Stimulated activated CD4-positive, alpha-beta T cell treated with anti-CD3 and anti-CD28 coated beads, TNF-alpha, amount 100 ng/mL, for 4 hours (primary cell): ENCODE results near the gene RRP15.

Experiments used
- DNase-seq, 3 experiments: peaks; one replicate each; pipeline ENCODE4 v3.0.0-alpha.2; 2020; ENCODE audit warnings: low read depth in 3 of 3

The RRP15 gene, protein sequence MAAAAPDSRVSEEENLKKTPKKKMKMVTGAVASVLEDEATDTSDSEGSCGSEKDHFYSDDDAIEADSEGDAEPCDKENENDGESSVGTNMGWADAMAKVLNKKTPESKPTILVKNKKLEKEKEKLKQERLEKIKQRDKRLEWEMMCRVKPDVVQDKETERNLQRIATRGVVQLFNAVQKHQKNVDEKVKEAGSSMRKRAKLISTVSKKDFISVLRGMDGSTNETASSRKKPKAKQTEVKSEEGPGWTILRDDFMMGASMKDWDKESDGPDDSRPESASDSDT

DNA sequence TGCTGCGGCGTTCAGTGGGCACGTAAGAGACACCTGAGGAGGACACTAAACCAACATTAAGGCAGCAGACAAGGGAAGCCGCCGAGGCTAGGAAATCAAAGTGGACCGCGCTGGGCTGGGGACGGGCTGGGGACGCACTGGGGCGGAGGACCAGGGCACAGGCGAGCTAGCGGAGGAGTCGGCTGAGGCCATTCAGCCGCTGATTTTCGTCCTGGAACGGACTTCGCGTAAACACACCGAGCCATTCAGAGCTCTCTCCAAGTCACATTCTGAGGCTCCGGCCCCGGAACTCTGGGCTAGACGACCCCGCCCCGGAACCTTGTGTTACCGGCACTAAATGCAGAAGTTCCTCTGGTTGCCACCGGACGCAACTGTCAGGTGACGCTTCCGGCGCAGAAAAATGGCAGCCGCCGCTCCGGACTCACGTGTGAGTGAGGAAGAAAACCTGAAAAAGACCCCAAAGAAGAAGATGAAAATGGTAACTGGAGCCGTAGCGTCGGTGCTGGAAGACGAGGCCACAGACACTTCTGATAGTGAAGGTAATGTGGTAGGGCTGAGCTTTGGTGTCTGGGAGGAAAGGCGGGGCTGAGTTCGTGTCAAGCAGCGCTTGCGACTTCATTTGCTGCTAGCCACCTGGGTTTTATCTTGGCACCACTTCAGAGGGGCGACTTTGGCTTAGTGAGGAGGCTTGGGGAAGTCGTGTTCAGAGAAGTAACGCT is at the start of gene RRP15:
TSS of gene RRP15 (plus strand) at position 377 of the 719 bp plus-strand sequence. CDS start at position 401, 24 bp downstream.
- DNase-seq, result peak; percentile 75 to 78 (median 77)

- no peak for DNase-seq
Observed at GRCh38 chr1:218242171-218242570, 42.9 kb upstream of the RRP15 start.

GRCh38 chr1:218247339-218247738 is 37.8 kb upstream of the RRP15 start:
- DNase-seq, result no peak

DNA sequence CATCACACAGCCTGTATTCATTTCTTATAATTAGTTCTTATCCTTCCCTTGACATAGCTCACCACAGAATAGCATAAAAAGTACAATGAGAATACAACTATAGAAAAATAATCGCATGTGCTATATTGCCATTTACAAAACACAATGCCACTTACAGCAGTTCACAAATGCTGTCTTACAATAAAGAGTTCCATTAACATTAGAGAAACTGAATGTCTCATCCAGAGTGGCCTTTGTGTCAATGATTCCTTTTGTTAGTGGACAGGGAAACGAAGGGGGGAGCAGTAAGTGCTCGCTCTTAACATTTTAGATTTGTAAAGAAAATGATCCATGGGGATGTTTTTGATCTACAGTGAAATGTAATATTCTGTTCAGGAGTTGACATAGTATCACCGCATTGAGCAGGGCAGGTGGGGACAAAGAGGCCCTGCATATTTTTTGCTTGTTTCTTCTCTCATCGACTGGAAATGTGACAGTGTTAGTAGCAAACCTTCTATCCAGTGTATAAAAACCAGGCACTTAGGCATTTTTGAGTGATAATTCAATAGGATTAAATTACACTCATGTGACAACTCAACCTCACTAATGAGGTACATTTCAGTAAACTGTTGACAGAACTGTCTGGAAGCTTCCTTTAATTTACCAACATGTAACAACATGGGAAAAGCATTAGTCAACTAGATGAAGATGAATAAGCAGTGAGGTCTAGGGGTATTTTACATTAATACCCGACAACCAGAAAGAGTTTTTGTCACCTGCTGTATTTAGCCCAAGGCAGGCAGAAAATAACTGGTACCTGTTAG is 35.6 kb upstream of the RRP15 start:
- no peak for DNase-seq

DNA sequence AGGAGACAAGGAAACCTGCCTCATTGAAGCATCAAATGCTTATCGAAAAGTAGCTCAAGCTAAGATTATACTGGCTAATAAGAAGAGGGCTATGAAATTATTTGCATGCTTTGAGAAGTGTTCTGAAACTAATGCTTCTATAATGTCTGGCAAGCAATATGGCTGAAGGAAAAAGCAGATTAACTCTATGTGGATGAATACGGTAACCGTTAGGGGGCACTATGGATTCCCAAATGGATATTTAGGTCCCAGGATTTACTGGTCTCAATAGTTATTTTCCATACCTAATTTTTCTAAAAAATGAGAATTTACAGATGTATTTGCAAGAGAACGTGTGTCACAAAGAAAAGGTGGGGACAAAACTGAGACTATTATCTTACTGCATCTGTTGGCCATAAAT is 34.6 kb upstream of the RRP15 start:
- no peak for DNase-seq

DNA sequence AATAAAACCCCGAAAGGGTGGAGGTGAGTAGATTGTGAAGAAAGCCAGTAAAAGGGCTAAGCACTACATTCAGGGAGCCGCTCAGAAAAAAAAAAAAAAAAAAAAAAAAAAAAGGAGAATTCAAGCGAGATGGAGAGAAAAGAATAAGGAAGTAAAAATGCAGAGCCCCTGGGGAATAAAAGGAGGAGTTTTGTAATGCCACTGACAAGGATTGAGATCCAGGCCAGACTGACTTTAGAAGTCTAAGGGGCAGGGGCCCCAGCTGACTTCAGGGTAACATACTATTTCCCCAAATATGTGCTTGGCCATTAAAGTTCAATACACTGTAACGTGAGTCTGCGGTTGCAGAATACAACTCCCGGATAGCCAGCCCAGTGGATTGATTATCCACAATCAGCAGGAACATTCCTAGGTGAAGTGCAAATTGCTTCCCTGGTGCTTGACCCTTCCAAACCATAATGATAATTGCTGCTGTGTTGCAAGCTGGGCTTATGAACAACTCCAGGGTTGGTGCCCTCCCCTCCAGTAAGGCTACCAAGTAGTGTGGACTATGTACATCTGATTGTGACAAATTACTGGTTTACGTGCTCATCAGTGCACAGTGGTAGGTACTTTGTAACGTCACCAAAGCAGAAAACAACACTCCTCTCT is 30.7 kb upstream of the RRP15 start:
- no peak for DNase-seq

DNA sequence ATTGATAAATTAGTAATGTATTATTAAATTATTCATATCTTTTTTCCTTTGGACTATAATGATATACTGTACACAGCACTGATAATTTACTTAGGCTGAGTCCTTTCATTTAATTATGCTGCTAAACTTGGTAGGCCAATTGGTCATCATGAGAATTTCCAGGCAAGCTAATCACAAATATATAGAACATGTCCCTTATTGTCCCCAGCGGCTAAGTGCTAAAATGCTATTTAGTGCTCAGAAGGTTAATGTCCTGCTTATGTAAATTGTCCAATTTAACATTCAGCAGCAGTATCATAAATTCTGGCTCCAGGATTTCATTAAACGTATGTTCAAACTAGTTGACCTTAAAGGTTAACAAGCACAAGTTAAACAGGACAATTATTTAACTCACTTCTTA is 30.0 kb upstream of the RRP15 start:
- no peak for DNase-seq

- no peak for DNase-seq
Observed at GRCh38 chr1:218257371-218257770, 27.7 kb upstream of the RRP15 start.

DNA sequence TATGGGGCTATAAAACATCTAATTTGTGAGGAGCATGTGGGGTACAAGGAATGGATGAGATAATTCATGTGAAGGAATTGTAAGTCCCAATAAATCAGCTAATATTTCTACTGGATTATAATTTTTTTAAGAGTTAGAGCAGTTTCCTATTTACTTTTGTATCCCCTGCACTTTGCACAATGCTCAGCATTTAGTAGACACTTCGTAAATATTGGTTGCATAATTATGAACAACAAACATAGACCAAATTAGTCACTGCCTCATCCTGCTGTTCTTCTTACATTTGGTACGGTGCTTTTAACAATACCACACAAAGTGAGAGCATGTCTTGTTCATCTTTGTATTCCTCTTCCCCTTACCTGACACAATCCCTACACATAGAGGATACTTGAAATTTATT is 27.1 kb upstream of the RRP15 start:
- no peak for DNase-seq

- no peak for DNase-seq
Observed at GRCh38 chr1:218259339-218259738, 25.8 kb upstream of the RRP15 start.

DNA sequence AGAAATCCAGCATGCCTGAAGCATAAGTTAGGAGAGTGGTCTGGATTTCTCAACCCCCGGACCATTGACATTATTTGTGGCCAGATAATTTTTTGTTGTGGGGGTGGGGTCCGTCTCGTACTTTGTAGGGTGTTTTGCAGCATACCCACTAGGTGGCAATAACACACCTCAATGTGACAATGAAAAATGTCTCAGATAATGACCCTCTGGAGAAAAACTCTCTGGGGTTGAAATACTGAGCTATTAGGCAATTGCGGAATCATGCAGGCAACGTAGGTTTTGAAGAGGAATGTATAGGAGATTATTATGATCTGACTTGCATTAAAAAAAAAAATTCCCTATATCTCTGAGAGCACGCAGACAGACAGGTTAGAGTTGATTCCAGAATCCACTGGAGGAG is 25.3 kb upstream of the RRP15 start:
- DNase-seq, result no peak

- no peak for DNase-seq
Observed at GRCh38 chr1:218262259-218262658, 22.8 kb upstream of the RRP15 start.

DNA sequence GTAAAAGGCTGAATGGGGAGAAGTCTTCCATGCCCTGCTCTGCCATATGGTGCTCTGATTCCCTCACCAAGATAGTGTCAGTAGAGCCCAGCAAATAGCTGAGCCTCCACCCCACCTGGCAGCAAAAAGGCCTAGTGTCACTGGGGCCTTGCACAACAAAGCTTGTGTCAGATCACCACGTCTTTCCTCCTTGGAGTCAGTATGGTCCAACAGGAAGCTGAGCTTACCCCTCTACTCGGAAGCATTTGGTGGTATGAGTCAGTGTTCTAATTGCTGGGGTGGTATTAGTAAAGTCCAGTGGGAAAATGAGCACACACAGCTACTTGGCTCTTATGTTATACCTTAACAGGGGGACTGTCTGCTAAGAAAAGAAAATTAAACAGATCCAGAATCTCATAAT is 18.7 kb upstream of the RRP15 start:
- no peak for DNase-seq

DNA sequence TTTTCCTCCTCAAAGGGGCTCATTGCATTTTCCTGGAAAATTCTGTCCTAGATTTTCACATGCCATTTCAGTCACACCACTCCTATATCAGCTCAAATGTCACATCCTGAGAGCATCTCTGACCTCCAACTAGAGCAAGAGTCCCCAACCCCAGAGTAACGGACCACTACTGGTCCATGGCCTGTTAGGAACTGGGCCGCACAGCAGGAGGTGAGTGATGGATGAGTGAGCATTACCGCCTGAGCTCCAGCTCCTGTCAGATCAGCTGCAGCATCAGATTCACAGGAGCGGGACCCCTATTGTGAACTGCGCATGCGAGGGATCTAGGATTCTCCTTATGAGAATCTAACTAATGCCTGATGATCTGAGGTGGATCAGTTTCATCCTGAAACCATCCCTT is 12.7 kb upstream of the RRP15 start:
- no peak for DNase-seq

DNA sequence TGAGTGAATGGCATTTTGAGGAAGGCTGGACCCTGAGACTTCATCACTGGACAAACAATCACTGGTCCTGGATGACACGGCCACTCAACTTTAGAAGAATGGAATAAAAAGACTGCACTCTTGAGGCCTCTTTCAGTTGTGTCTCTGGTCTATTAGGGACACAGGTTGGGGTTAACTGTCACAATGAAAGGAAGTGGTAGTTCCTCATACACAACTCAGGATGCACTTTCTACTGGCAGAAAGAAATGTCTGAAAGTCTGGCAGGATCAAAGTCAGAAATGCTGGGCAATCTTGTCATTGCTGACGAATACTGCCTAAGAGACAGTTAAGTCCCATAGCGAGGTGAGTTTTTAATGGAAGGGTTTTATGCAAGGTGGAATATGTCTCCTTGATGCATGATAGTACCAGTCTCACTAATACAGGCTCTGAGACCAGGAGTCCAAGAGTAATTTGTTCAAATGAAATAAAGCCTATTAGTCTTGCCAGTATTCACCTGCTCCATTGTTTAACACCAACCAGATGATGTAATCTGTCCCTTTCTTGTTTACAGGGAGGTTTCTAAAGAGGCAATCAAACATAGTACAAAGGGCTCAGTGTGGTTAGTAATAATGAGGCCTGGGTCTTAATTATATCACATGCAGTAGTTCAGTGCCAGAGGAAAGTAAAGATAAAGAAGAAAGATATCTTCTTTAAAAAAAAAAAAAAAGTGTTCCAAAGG is 11.2 kb upstream of the RRP15 start:
- DNase-seq, result no peak

- no peak for DNase-seq
Observed at GRCh38 chr1:218274511-218274910, 10.6 kb upstream of the RRP15 start.

- no peak for DNase-seq
Observed at GRCh38 chr1:218275823-218276222, 9.3 kb upstream of the RRP15 start.

DNA sequence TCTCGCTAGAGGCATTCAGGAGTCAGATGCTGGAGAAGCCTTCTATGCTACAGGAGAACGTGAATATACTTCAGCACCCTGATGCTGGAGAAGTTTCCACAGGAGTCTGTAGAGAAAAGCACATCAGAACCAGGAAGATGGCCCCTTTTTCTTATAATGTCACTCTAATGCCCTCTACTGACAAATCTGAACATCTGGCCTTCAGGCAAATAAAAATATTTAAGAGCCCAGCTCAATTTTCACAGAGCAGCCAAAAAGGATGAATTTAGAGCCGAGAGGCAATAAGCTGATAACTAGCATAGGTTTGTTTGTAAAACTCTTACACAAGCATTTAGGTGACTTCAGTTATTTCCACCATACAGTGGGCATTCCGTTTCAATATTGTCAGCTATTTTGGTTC is 3.8 kb upstream of the RRP15 start:
- no peak for DNase-seq

GRCh38 chr1:218284377-218284916 is 646 bp upstream of the RRP15 start:
- no peak for DNase-seq

- DNase-seq, result no peak
Observed at GRCh38 chr1:218292515-218292914, 7.4 kb downstream of the RRP15 start.

GRCh38 chr1:218294546-218294945 is 9.5 kb downstream of the RRP15 start:
- no peak for DNase-seq
